Heart left ventricle (tissue), 16 donors: Measurements from ENCODE around the gene TAPBPL. TPM values are rescaled to one million over a fixed set of nuclear protein-coding genes. Genes with fewer than 3 reads are reported as not detected.

Experiments used
- ATAC-seq, 4 donors: fragments of 200-7000 bp; cut with Tn5 transposase; one replicate each; pipeline ENCODE4 v1.9.1; 2020 to 2022; ENCODE audit warnings: moderate library complexity in 4 of 4, mild to moderate bottlenecking in 3 of 4, moderate number of reproducible peaks in 1 of 4
- DNase-seq, 5 donors: peaks; one replicate each; pipeline ENCODE4 v3.0.0-alpha.2; 2020
- H3K27ac ChIP-seq, 12 donors: fragments of 200-600 bp; sonication (generic) in 4 of 12; one replicate each; pipeline versions ENCODE4 v1.5.0 to v1.8.0; 2016 to 2022; ENCODE audit warnings: mild to moderate bottlenecking in 2 of 12
- H3K27me3 ChIP-seq, 9 donors: fragments of 200-600 bp; sonication (generic) in 2 of 9; one replicate each; pipeline versions ENCODE4 v1.5.1 to v1.8.0; 2016 to 2022; ENCODE audit warnings: mild to moderate bottlenecking in 3 of 9
- H3K36me3 ChIP-seq, 9 donors: fragments of 200-600 bp; sonication (generic) in 2 of 9; one replicate each; pipeline versions ENCODE4 v1.5.0 to v1.8.0; 2018 to 2022; ENCODE audit warnings: mild to moderate bottlenecking in 2 of 9
- H3K4me1 ChIP-seq, 12 donors: fragments of 200-600 bp; sonication (generic) in 4 of 12; one replicate each; pipeline versions ENCODE4 v1.5.0 to v1.8.0; 2016 to 2022; ENCODE audit warnings: mild to moderate bottlenecking in 3 of 12
- H3K4me3 ChIP-seq, 12 donors: fragments of 200-600 bp; sonication (generic) in 4 of 12; one replicate each; pipeline versions ENCODE4 v1.5.0 to v1.8.0; 2017 to 2022; ENCODE audit warnings: mild to moderate bottlenecking in 9 of 12, moderate library complexity in 4 of 12
- H3K9me3 ChIP-seq, 12 donors: fragments of 200-600 bp; sonication (generic) in 4 of 12; one replicate each; pipeline versions ENCODE4 v1.5.0 to v1.8.0; 2016 to 2022; ENCODE audit warnings: mild to moderate bottlenecking in 1 of 12
- CTCF ChIP-seq, 12 donors: fragments of 200-600 bp; sonication (generic) in 4 of 12; IDR thresholded peaks; one replicate each; pipeline versions ENCODE4 v1.5.0 to v1.8.0; 2018 to 2022; ENCODE audit warnings: antibody characterized with exemption in 12 of 12, mild to moderate bottlenecking in 5 of 12
- POLR2A ChIP-seq, 2 donors: fragments of 450-650 bp; IDR thresholded peaks; one replicate each; pipeline ENCODE4 v1.6.1; 2017; ENCODE audit warnings: antibody characterized with exemption in 2 of 2, mild to moderate bottlenecking in 2 of 2, moderate library complexity in 2 of 2
- WGBS, 4 donors: extraction: QIAGEN DNeasy Blood & Tissue Kit in 2 of 4; methylation state at CpG; one replicate each; pipeline versions ENCODE4 v1.1.5 to v1.1.7; 2013 to 2018; 5-methylcytosine and 5-hydroxymethylcytosine counted together
- intact Hi-C, 10 donors: fragments of 100-400 bp; cut with DNase I; formaldehyde crosslinking; loops; one replicate each; pipeline versions ENCODE4 v1.11.1 to v1.14.2; 2022
- polyA plus RNA-seq, 2 donors: library from polyadenylated mRNA; stranded (reverse); fragments of 200-250 nt; gene quantifications; one replicate each; pipeline ENCODE4 v1.2.3, GENCODE V29; 2013
- total RNA-seq, 9 donors: library from RNA; depleted of rRNA in 2 of 9; stranded (reverse); fragments of >200 nt in 2 of 9; fragmentation: NEBNext Ultra II Directional in 3 of 9; extraction: Animal tissue kit (Norgen Biotek cat#: 25700) in 3 of 9; gene quantifications; one replicate each; pipeline versions ENCODE4 v1.1.0 to v1.2.4, GENCODE V29; 2016 to 2023
- donor health status: ischemic (EF 13 %, LVEDD 7.1; RV severe dilation, severe dysfunction).
- donor health status: healthy with polysubstance abuse.
- donor health status: DM: no; HTN: yes; CAD: no.
- donor health status: DM: no; HTN: no; CAD: no.
- donor health status: ischemic (EF 25% LVEDD 6.9; RV normal size, moderate dysfunction).
- donor health status: ischemic (EF 25% LVEDD 5.7; RV mildly dilated, moderate dysfunction).
- donor health status: healthy.
- donor health status: DM: yes; HTN: yes; CAD: no.
- donor health status: ischemic (EF 35%, LVEDD 5.7; RV mildly dilated, moderate dysfunction).
- donor health status: nonischemic (EF 11% LVEDD 7.7; RV severe dilation, severe dysfunction).
- donor health status: DM: yes; HTN: yes; CAD: no.
- donor health status: PGD.
- donor health status: ischemic (EF 29% LVEDD 5.4; RV normal size, mild dysfunction).
- donor health status: nonischemic (EF 23%, LVEDD 6.1; RV moderate dilation, normal function).

TAPBPL gene
- total and polyA plus RNA-seq, 11 donors: 5.4 to 55.6 (median 13.9) TPM

- no peaks in the 10 kb centered on the region for H3K9me3 ChIP-seq
- no peak for ATAC-seq
- H3K4me3 ChIP-seq: peak overlapping the region in 10 of 12 donors; percentile 59 to 99 (median 71)
- DNase-seq: no peak
- whole genome bisulfite sequencing, 4 donors: 70 to 77% (median 75%) methylated on average over 16 of the region's 16 CpGs
- intact Hi-C loops: no loop called here
- H3K27me3 ChIP-seq: no peaks in the 10 kb centered on the region
- peaks cover 0 to 50% (median 34%) of the 10 kb centered on the region in 9 donors for H3K36me3 ChIP-seq
- peak overlapping the region in 10 of 12 donors; percentile 90 to 100 (median 97) for H3K27ac ChIP-seq
- H3K4me1 ChIP-seq: peaks cover 0 to 42% (median 25%) of the 10 kb centered on the region in 12 donors
- no peak for TF ChIP-seq POLR2A (IDR thresholded peaks at IDR 0.05)
- no peak for TF ChIP-seq CTCF (IDR thresholded peaks at IDR 0.05)
Measured at GRCh38 chr12:6450091-6450868, 1.6 kb upstream of the TAPBPL start.

DNA sequence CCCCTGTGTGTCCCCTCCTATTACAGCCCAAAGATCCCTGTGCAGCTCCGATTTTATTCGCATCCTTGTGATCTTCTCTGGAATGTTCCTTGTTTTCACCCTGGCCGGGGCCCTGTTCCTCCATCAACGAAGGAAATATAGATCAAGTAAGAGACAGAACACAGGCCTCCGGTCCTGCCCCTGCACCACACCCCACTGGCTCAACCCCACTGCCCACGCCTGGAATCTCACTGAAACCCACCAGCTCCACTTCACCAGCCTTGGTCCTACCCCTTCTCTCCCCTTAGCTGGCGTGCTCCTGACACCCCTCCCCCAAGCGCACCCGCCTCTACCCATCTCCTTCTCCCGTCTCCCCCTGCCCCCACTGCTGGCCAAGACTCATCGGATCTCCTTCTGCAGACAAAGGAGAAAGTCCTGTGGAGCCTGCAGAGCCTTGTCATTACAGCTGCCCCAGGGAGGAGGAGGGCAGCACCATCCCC lies 934 bp upstream of the TAPBPL start:
- ATAC-seq (peak in 2 of 4 donors; percentile 2 to 4), DNase-seq (peak in 1 of 5 donors; percentile 38)
- Histone ChIP-seq H3K27me3 (no peaks in the 10 kb centered on the region), H3K9me3 (no peaks in the 10 kb centered on the region), H3K36me3 (peaks cover 0 to 47% (median 39%) of the 10 kb centered on the region in 9 donors), H3K27ac (peak overlapping the region; percentile 90 to 100 (median 97)), H3K4me3 (peak overlapping the region; percentile 40 to 99 (median 68)), H3K4me1 (peaks cover 0 to 42% (median 25%) of the 10 kb centered on the region in 12 donors)
- intact Hi-C loops: no loop called here
- 11 to 16% (median 14%) methylated on average over 11 of the region's 11 CpGs for WGBS, 4 donors
- TF ChIP-seq CTCF (IDR thresholded peaks at IDR 0.05): no peak
- TF ChIP-seq POLR2A (IDR thresholded peaks at IDR 0.05): no peak

DNA sequence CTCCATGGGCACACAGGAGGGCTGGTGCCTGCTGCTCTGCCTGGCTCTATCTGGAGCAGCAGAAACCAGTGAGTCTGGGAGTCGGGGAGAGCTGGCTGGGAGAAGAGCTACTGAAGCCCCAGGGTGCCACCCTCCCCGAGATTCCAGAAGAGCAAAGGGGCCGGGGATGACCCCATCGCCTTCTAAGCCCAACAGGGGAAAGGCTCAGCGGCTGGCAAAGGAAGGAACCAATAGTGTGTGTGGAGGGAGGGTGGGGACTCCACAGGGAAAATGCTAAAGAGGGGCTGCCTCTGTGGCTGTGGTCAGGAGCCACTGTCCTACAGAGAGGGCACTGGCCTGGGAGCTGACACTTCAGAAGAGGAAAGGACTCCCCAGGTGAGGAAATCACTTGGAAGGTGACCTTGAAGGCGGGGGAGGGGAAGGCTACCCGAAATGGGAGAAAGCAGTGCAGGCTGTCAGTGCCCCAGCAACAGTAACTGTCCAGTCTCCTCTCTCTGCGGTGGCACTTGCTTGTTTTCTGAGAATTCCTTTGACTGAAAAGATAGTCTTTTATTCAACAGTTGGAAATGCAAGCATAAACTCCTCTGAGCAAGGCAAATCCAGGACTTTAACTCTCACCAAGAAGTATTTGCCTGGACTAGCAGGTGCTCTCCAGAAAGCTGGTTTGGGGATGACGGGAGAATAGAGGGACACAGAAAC lies 552 bp downstream of the TAPBPL start:
- intact Hi-C loops: loop anchor here in 1 of 10 donors (1.0 kb wide), 1 partner anchor 18 kb away; the partner anchor contains the start of gene VAMP1
- Histone ChIP-seq H3K27me3 (no peaks in the 10 kb centered on the region), H3K4me3 (peak overlapping the region; percentile 40 to 99 (median 68)), H3K27ac (peak overlapping the region; percentile 90 to 100 (median 97)), H3K9me3 (no peaks in the 10 kb centered on the region), H3K4me1 (peaks cover 0 to 42% (median 25%) of the 10 kb centered on the region in 12 donors), H3K36me3 (peaks cover 0 to 48% (median 42%) of the 10 kb centered on the region in 9 donors)
- peak in 4 of 5 donors; percentile 44 to 59 (median 52) for DNase-seq
- 10 to 17% (median 12%) methylated on average over 8 to 9 of the region's 9 CpGs for WGBS, 4 donors
- TF ChIP-seq POLR2A (IDR thresholded peaks at IDR 0.05) (no peak), CTCF (IDR thresholded peaks at IDR 0.05) (no peak)
- peak; percentile 12 to 40 (median 35) for ATAC-seq
